NOMO-1 treated with dmso at 0.1 percent for 144 hours (cell line): ENCODE measurements around the gene DPH5.
"Not testable (repeated sequence)": the region's sequence is repeated elsewhere in the genome, so short reads cannot be mapped to it uniquely, and the experiment has no call there.

Experiments
- DNase-seq: peaks from one replicate; lab custom pipeline; 2025; ENCODE audit not compliant: unreplicated experiment; lab: John Stamatoyannopoulos, UW

Gene DPH5

GRCh38 chr1:100989306-100990077 lies 36.1 kb downstream of the DPH5 start:
- DNase-seq, result no peak

GRCh38 chr1:100988121-100988520 lies 37.5 kb downstream of the DPH5 start:
- DNase-seq, result no peak

- no peak for DNase-seq
Observed at GRCh38 chr1:100982793-100983192, 42.8 kb downstream of the DPH5 start.

GRCh38 chr1:100979631-100980030 lies 46.0 kb downstream of the DPH5 start:
- no peak for DNase-seq

GRCh38 chr1:100976936-100977335 lies 48.6 kb downstream of the DPH5 start:
- no peak for DNase-seq

- DNase-seq, result no peak
Observed at GRCh38 chr1:100972185-100972584, 53.4 kb downstream of the DPH5 start.

- no peak for DNase-seq
Observed at GRCh38 chr1:100971021-100971420, 54.6 kb downstream of the DPH5 start.

- no peak for DNase-seq
Observed at GRCh38 chr1:100969327-100969726, 56.3 kb downstream of the DPH5 start.

- no peak for DNase-seq
Observed at GRCh38 chr1:100968621-100969020, 57.0 kb downstream of the DPH5 start.

GRCh38 chr1:100960098-100960497 lies 65.5 kb downstream of the DPH5 start:
- no peak for DNase-seq

- DNase-seq, result no peak
Observed at GRCh38 chr1:100959502-100960060, 66.0 kb downstream of the DPH5 start.

- DNase-seq, result no peak
Observed at GRCh38 chr1:100955322-100955721, 70.3 kb downstream of the DPH5 start.

- no peak for DNase-seq
Observed at GRCh38 chr1:100953960-100954730, 71.4 kb downstream of the DPH5 start.

- DNase-seq, result not testable (repeated sequence)
Observed at GRCh38 chr1:100952970-100953369, 72.6 kb downstream of the DPH5 start.

- no peak for DNase-seq
Observed at GRCh38 chr1:100952104-100952745, 73.4 kb downstream of the DPH5 start.

GRCh38 chr1:100950781-100951180 lies 74.8 kb downstream of the DPH5 start:
- no peak for DNase-seq

- DNase-seq, result no peak
Observed at GRCh38 chr1:100950337-100950736, 75.2 kb downstream of the DPH5 start.

GRCh38 chr1:100949515-100950158 lies 75.9 kb downstream of the DPH5 start:
- DNase-seq, result not testable (repeated sequence)

- DNase-seq, result not testable (repeated sequence)
Observed at GRCh38 chr1:100948721-100949405, 76.7 kb downstream of the DPH5 start.

GRCh38 chr1:100947816-100948215 lies 77.8 kb downstream of the DPH5 start:
- not testable (repeated sequence) for DNase-seq
